Testis (tissue), 3 donors: Measurements from ENCODE around the gene METTL4. TPM values are rescaled to one million over a fixed set of nuclear protein-coding genes. Genes with fewer than 3 reads are reported as not detected.

ENCODE experiments used
- DNase-seq: peaks from one replicate; pipeline ENCODE4 v3.0.0-alpha.2; 2019
- H3K27ac ChIP-seq, 2 donors: fragments of 200-600 bp; sonication (generic); one replicate each; pipeline ENCODE4 v1.5.1; 2019
- H3K27me3 ChIP-seq: fragments of 200-600 bp; sonication (generic); one replicate; pipeline ENCODE4 v1.5.1; 2019
- H3K36me3 ChIP-seq: fragments of 200-600 bp; sonication (generic); one replicate; pipeline ENCODE4 v1.5.1; 2017; ENCODE audit warnings: low read depth; ENCODE audit errors: missing control alignments
- H3K4me1 ChIP-seq: fragments of 200-600 bp; sonication (generic); one replicate; pipeline ENCODE4 v1.5.1; 2019
- H3K4me3 ChIP-seq, 2 donors: fragments of 200-600 bp; sonication (generic); one replicate each; pipeline ENCODE4 v1.5.1; 2017 to 2019
- H3K9me3 ChIP-seq: fragments of 200-600 bp; sonication (generic); one replicate; pipeline ENCODE4 v1.5.1; 2017
- POLR2A ChIP-seq: fragments of 450-650 bp; IDR thresholded peaks from one replicate; pipeline ENCODE4 v1.6.1; 2017; ENCODE audit warnings: antibody characterized with exemption, mild to moderate bottlenecking, moderate library complexity
- WGBS, 2 donors: methylation state at CpG; one replicate each; pipeline ENCODE4 v1.1.5; 2018; 5-methylcytosine and 5-hydroxymethylcytosine counted together
- intact Hi-C: fragments of 100-400 bp; cut with DNase I; formaldehyde crosslinking; loops from one replicate; pipeline ENCODE4 v1.15.1; 2023; ENCODE audit warnings: low total_unique reads
- polyA plus RNA-seq: library from polyadenylated mRNA; stranded (reverse); fragments of 350-450 nt; fragmentation: Illumina TruSeq; extraction: RNeasy Lipid Tissue Mini Kit (QIAGEN cat#74804); gene quantifications from one replicate; pipeline ENCODE4 v1.2.3, GENCODE V29; 2014; ENCODE audit warnings: low read depth, low replicate concordance; ENCODE audit not compliant: insufficient read depth
- total RNA-seq, 2 donors: library from RNA; depleted of rRNA; stranded (reverse); fragments of >200 nt; gene quantifications; one replicate each; pipeline ENCODE4 v1.2.3, GENCODE V29; 2016
- TF ChIP-seq, protein P1 (sequence below), 3 experiments: fragments of 450-650 bp in 2 of 3; fragments of 200-600 bp in 1 of 3; sonication (generic) in 1 of 3; IDR thresholded peaks; one replicate each; pipeline ENCODE4 v1.5.1; 2016 to 2019; ENCODE audit warnings: antibody characterized with exemption in 3 of 3, mild to moderate bottlenecking in 2 of 3, moderate library complexity in 1 of 3

METTL4 gene
- total and polyA plus RNA-seq, 3 donors from 2014 or later, result 11.3 to 12.6 (median 12.4) TPM

DNA sequence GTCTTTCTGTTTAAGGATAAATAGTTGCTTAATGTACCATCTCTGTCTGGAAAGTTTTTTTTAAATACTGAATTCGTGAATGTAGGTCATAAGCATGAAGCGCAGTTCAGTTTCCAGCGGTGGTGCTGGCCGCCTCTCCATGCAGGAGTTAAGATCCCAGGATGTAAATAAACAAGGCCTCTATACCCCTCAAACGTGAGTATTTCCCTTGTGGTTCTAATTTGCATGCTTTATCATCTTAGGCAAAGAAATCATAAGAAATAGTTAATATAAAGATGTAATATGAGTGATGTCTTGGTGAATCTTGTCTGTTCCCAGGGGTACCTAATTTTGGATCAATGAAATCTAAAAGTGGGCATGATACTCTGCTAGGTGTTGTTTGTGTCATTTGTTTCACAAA lies 1.6 kb upstream of the METTL4 start:
- H3K27me3 ChIP-seq, result no peaks in the 10 kb centered on the region
- intact Hi-C loops, result no loop called here
- TF ChIP-seq POLR2A, result no peak
- TF ChIP-seq, protein P1, sequence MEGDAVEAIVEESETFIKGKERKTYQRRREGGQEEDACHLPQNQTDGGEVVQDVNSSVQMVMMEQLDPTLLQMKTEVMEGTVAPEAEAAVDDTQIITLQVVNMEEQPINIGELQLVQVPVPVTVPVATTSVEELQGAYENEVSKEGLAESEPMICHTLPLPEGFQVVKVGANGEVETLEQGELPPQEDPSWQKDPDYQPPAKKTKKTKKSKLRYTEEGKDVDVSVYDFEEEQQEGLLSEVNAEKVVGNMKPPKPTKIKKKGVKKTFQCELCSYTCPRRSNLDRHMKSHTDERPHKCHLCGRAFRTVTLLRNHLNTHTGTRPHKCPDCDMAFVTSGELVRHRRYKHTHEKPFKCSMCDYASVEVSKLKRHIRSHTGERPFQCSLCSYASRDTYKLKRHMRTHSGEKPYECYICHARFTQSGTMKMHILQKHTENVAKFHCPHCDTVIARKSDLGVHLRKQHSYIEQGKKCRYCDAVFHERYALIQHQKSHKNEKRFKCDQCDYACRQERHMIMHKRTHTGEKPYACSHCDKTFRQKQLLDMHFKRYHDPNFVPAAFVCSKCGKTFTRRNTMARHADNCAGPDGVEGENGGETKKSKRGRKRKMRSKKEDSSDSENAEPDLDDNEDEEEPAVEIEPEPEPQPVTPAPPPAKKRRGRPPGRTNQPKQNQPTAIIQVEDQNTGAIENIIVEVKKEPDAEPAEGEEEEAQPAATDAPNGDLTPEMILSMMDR (IDR thresholded peaks at IDR 0.05), result no peak

DNA sequence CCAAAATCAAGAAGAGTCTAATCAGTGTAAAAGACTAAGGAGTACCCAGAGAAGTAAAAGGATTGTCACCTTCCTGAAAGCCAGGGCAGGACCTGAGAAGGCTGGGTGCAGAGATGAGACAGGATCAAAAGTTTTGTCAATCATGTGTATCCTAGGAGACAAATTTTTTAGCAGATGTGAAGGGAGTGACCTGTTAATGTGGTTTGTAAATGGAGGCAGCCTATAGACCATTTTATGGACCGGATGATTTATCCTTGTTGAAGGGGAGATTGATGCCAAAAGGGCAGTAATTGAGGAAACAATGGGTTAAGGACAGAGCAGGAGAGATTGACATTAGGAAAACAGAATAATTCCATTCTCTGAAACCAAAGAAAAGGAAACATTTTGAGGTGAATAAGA lies 865 bp upstream of the METTL4 start:
- peak overlapping the region in 1 of 2 donors; percentile 90 for H3K4me3 ChIP-seq

More for the DNA sequence above, 1.6 kb upstream of the METTL4 start:
- H3K9me3 ChIP-seq, result no peaks in the 10 kb centered on the region
- DNase-seq, result no peak
- 28 to 31% methylated on average over 5 of the region's 5 CpGs for WGBS, 2 donors
- no peaks in the 10 kb centered on the region for H3K36me3 ChIP-seq
- H3K4me1 ChIP-seq, result peaks cover 12% of the 10 kb centered on the region
- no peak overlapping the region for H3K4me3 ChIP-seq
- no peak overlapping the region for H3K27ac ChIP-seq

DNA sequence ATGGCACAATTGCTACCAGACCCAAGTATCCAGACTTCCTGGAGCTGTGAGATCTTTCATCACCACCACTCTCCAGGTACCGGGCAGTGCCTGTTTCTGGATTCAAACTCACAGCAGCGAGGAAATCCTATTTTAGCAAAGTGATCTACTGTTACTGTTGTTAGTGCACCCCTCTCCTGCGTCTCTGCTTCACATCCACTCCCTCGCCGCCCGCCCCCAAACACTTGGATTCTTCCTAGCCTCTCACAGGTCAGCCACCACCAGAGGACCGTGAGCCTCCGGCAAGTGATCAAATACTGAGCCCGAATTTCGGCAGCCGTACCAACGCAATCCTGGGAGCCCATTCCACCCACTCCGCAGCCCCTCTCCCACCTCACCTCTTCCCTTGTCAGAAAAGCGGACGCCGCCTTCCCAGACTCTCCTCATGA lies 519 bp downstream of the METTL4 start:
- no peak for TF ChIP-seq POLR2A
- TF ChIP-seq, protein P1 (IDR thresholded peaks at IDR 0.05), result no peak
- peak; percentile 84 for DNase-seq
- H3K4me3 ChIP-seq, result peak overlapping the region; percentile 79 to 90
- intact Hi-C loops, result no loop called here
- H3K36me3 ChIP-seq, result no peaks in the 10 kb centered on the region
- peaks cover 12% of the 10 kb centered on the region for H3K4me1 ChIP-seq
- WGBS, 2 donors, result 0 to 1% methylated on average over 13 to 16 of the region's 16 CpGs
- no peaks in the 10 kb centered on the region for H3K9me3 ChIP-seq
- H3K27me3 ChIP-seq, result no peaks in the 10 kb centered on the region
- peak overlapping the region; percentile 97 to 100 for H3K27ac ChIP-seq

More for the DNA sequence above, 865 bp upstream of the METTL4 start:
- DNase-seq, result no peak
- intact Hi-C loops, result no loop called here
- TF ChIP-seq POLR2A, result no peak
- TF ChIP-seq, protein P1 (IDR thresholded peaks at IDR 0.05), result no peak
- Histone ChIP-seq H3K27ac (peak overlapping the region in 1 of 2 donors; percentile 100), H3K4me1 (peaks cover 12% of the 10 kb centered on the region), H3K9me3 (no peaks in the 10 kb centered on the region), H3K36me3 (no peaks in the 10 kb centered on the region), H3K27me3 (no peaks in the 10 kb centered on the region)
- 0 to 6% methylated on average over 1 of the region's 1 CpG for WGBS, 2 donors

DNA sequence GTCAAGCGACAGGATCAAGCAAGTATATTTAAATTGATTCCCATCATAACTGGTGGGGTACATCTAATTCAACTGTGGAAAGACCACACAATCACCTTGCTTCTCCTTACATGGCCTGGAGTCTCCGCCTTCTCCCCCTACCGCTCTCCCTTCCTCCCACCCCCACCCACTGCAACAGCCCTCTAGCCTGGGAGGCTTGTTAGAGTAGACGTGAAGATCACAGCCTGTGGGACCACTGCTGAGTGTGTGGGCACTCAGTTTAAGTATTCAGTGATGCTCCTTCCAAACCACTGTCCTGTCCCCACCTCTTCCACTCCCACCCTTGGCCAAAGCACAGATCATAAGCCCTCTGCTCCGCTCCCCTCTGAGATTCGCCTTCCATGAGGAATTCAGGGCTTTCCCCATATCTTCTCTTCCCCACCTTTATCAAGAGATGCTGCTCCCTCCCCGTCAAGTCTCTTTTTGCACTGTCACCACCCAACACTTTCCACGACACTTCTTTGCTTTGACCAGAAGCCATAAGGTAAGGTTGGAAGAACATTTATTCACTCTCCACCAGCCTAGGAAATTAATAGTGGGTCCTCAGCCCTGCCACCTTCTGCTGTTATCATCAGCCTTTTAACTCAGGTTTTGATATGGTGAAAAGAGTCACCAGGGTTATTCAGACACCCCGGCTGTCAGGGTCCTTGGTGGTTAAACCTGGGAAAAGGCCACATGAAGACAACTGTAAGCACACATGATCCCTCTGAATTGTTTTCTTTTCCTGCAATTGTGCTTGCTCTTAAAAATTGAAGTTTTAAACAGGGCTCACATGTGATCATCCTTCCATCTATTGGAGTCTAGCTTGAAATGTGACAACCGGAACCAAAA lies 1.7 kb downstream of the METTL4 start:
- Histone ChIP-seq H3K9me3 (no peaks in the 10 kb centered on the region), H3K27ac (no peak overlapping the region), H3K36me3 (no peaks in the 10 kb centered on the region), H3K4me3 (no peak overlapping the region), H3K4me1 (peaks cover 12% of the 10 kb centered on the region), H3K27me3 (no peaks in the 10 kb centered on the region)
- WGBS, 2 donors, result 82 to 83% methylated on average over 10 of the region's 10 CpGs
- DNase-seq, result no peak
- intact Hi-C loops, result no loop called here
- no peak for TF ChIP-seq POLR2A
- TF ChIP-seq, protein P1 (IDR thresholded peaks at IDR 0.05), result no peak
